Measurements from ENCODE around the gene RXRA.

Gene RXRA

GRCh38 chr9:134350416-134350994 is 24.2 kb downstream of the RXRA start:
- DNase-seq (ENCODE audit: low read depth in 3 of 3, low spot score in 1 of 3): no peak

- no peak for DNase-seq (ENCODE audit: low read depth in 3 of 3, low spot score in 1 of 3)
Observed at GRCh38 chr9:134351606-134352176, 25.4 kb downstream of the RXRA start.

GRCh38 chr9:134352247-134352933 is 26.1 kb downstream of the RXRA start:
- DNase-seq (ENCODE audit: low read depth in 3 of 3, low spot score in 1 of 3): no peak

- no peak for DNase-seq (ENCODE audit: low read depth in 3 of 3, low spot score in 1 of 3)
Observed at GRCh38 chr9:134353539-134353938, 27.3 kb downstream of the RXRA start.

- no peak for DNase-seq (ENCODE audit: low read depth in 3 of 3, low spot score in 1 of 3)
Observed at GRCh38 chr9:134355158-134355557, 28.9 kb downstream of the RXRA start.

GRCh38 chr9:134355561-134356279 is 29.5 kb downstream of the RXRA start:
- no peak for DNase-seq (ENCODE audit: low read depth in 3 of 3, low spot score in 1 of 3)

GRCh38 chr9:134356496-134357470 is 30.5 kb downstream of the RXRA start:
- no peak for DNase-seq (ENCODE audit: low read depth in 3 of 3, low spot score in 1 of 3)

- DNase-seq (ENCODE audit: low read depth in 3 of 3, low spot score in 1 of 3): no peak
Observed at GRCh38 chr9:134357631-134358025, 31.4 kb downstream of the RXRA start.

GRCh38 chr9:134358026-134358661 is 31.9 kb downstream of the RXRA start:
- no peak for DNase-seq (ENCODE audit: low read depth in 3 of 3, low spot score in 1 of 3)

- no peak for DNase-seq (ENCODE audit: low read depth in 3 of 3, low spot score in 1 of 3)
Observed at GRCh38 chr9:134358662-134359319, 32.5 kb downstream of the RXRA start.

- DNase-seq (ENCODE audit: low read depth in 3 of 3, low spot score in 1 of 3): no peak
Observed at GRCh38 chr9:134359493-134360179, 33.4 kb downstream of the RXRA start.

GRCh38 chr9:134360180-134360759 is 34.0 kb downstream of the RXRA start:
- no peak for DNase-seq (ENCODE audit: low read depth in 3 of 3, low spot score in 1 of 3)

- DNase-seq (ENCODE audit: low read depth in 3 of 3, low spot score in 1 of 3): no peak
Observed at GRCh38 chr9:134360897-134361296, 34.6 kb downstream of the RXRA start.

- DNase-seq (ENCODE audit: low read depth in 3 of 3, low spot score in 1 of 3): no peak
Observed at GRCh38 chr9:134361426-134361825, 35.2 kb downstream of the RXRA start.

- DNase-seq (ENCODE audit: low read depth in 3 of 3, low spot score in 1 of 3): no peak
Observed at GRCh38 chr9:134361843-134362414, 35.7 kb downstream of the RXRA start.

- no peak for DNase-seq (ENCODE audit: low read depth in 3 of 3, low spot score in 1 of 3)
Observed at GRCh38 chr9:134363450-134363849, 37.2 kb downstream of the RXRA start.

- DNase-seq (ENCODE audit: low read depth in 3 of 3, low spot score in 1 of 3): no peak
Observed at GRCh38 chr9:134364391-134365114, 38.3 kb downstream of the RXRA start.

- no peak for DNase-seq (ENCODE audit: low read depth in 3 of 3, low spot score in 1 of 3)
Observed at GRCh38 chr9:134365115-134365596, 38.9 kb downstream of the RXRA start.
